NB4 (cell line): Measurements from ENCODE around the gene DSEL.

Experiments used
- CTCF ChIP-seq: IDR thresholded peaks from one replicate; pipeline ENCODE4 v1.5.1; 2012; ENCODE audit warnings: low read depth, low read length
- MAX ChIP-seq: IDR thresholded peaks from 2 replicates; pipeline ENCODE4 v1.6.1; 2011; ENCODE audit warnings: low read depth, low read length
- MYC ChIP-seq: IDR thresholded peaks from 2 replicates; pipeline ENCODE4 v1.6.1; 2011; ENCODE audit warnings: low read depth, low read length
- POLR2A ChIP-seq: IDR thresholded peaks from 2 replicates; pipeline ENCODE4 v1.6.1; 2011; ENCODE audit warnings: mild to moderate bottlenecking; ENCODE audit not compliant: insufficient read length; ENCODE audit errors: extremely low read depth

- no peak for TF ChIP-seq CTCF
- TF ChIP-seq POLR2A: no peak
- no peak for TF ChIP-seq MAX
- no peak for TF ChIP-seq MYC
Measured at GRCh38 chr18:67484458-67484857, 32.1 kb downstream of the DSEL start.
